ENCODE measurements around the gene TDRD3.

- TF ChIP-seq EZH2phosphoT487 (IDR thresholded peaks at IDR 0.05; ENCODE audit: borderline replicate concordance, low read length) (no peak), EZH2 (IDR thresholded peaks at IDR 0.05; ENCODE audit: low read length, unreplicated experiment) (no peak)
- TF ChIP-seq, protein P1, sequence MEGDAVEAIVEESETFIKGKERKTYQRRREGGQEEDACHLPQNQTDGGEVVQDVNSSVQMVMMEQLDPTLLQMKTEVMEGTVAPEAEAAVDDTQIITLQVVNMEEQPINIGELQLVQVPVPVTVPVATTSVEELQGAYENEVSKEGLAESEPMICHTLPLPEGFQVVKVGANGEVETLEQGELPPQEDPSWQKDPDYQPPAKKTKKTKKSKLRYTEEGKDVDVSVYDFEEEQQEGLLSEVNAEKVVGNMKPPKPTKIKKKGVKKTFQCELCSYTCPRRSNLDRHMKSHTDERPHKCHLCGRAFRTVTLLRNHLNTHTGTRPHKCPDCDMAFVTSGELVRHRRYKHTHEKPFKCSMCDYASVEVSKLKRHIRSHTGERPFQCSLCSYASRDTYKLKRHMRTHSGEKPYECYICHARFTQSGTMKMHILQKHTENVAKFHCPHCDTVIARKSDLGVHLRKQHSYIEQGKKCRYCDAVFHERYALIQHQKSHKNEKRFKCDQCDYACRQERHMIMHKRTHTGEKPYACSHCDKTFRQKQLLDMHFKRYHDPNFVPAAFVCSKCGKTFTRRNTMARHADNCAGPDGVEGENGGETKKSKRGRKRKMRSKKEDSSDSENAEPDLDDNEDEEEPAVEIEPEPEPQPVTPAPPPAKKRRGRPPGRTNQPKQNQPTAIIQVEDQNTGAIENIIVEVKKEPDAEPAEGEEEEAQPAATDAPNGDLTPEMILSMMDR (conservative IDR thresholded peaks at IDR 0.05; ENCODE audit: low read depth, low read length): no peak
Observed at GRCh38 chr13:60397704-60398378, 821 bp downstream of the TDRD3 start.
